HepG2 (cell line): ENCODE data around the gene ANKAR. TPM values are rescaled to one million over a fixed set of nuclear protein-coding genes. Genes with fewer than 3 reads are reported as not detected.

Source experiments
- ATAC-seq: fragments of 200-7000 bp; cut with Tn5 transposase; 3 replicates; pipeline ENCODE4 v1.9.1; 2020; ENCODE audit warnings: mild to moderate bottlenecking, moderate library complexity
- BruUV-seq: library from RNA; stranded (reverse); fragments of 400-500 nt; replicated peaks from 2 replicates; lab custom pipeline; 2021; lab: Mats Ljungman, UMichigan
- CTCF ChIA-PET: fragments of 300-600 bp; formaldehyde crosslinking; extraction: SDS; loops from one replicate; lab custom pipeline; 2021; ENCODE audit warnings: low total read pairs, inconsistent platforms, low intra/inter-chr PET ratio; lab: Yijun Ruan, JAX
- POLR2A ChIA-PET: fragments of 350-600 bp; sonication (Branson Sonifier 250); formaldehyde crosslinking; loops from one replicate; lab custom pipeline; 2020; ENCODE audit warnings: antibody characterized with exemption, inconsistent platforms; lab: Yijun Ruan, JAX
- DNase-seq: peaks from one replicate; pipeline ENCODE4 v3.0.0-alpha.2; 2015; ENCODE audit warnings: low spot score
- FAIRE-seq: peaks from 3 replicates; lab custom pipeline; 2011; peaks lifted over from hg19 to GRCh38; lab: Jason Lieb, UNC
- H2AFZ ChIP-seq: one replicate; pipeline ENCODE4 v1.6.1; 2011; ENCODE audit warnings: low read length, inconsistent platforms
- H3K27ac ChIP-seq: fragments of 300-600 bp; 3 replicates; pipeline ENCODE4 v1.8.0; 2011; ENCODE audit warnings: mixed run types, mild to moderate bottlenecking, mixed read lengths, low read length, inconsistent platforms; ENCODE audit not compliant: insufficient read depth; ENCODE audit errors: extremely low read length
- H3K27me3 ChIP-seq, 2 experiments: fragments of 200-600 bp in 1 of 2; 2 replicates in 1 of 2; 3 replicates in 1 of 2; pipeline versions ENCODE4 v1.6.0 to v1.8.0; 2011; ENCODE audit warnings: low read length in 2 of 2, mild to moderate bottlenecking in 2 of 2, moderate library complexity in 2 of 2, inconsistent platforms in 1 of 2; ENCODE audit not compliant: insufficient read depth in 2 of 2, control insufficient read depth in 1 of 2
- H3K36me3 ChIP-seq, 2 experiments: fragments of 200-600 bp in 1 of 2; replicated peaks in 1 of 2; 2 replicates in 1 of 2; 3 replicates in 1 of 2; pipeline versions ENCODE4 v1.5.1 to v1.8.0; 2011; ENCODE audit warnings: low read length in 2 of 2, inconsistent platforms in 1 of 2; ENCODE audit not compliant: insufficient read depth in 2 of 2, control insufficient read depth in 1 of 2
- H3K4me1 ChIP-seq: 2 replicates; pipeline ENCODE4 v1.5.1; 2012; ENCODE audit warnings: low read length, inconsistent platforms; ENCODE audit not compliant: insufficient read depth
- H3K4me2 ChIP-seq: 2 replicates; pipeline ENCODE4 v1.6.0; 2011; ENCODE audit warnings: low read depth, low read length, inconsistent platforms
- H3K4me3 ChIP-seq, 3 experiments: fragments of 200-600 bp in 1 of 3; sonication (generic), shearing (Covaris generic) in 1 of 3; replicated peaks in 1 of 3; 2 replicates each; pipeline ENCODE4 v1.5.1; 2011 to 2016; ENCODE audit warnings: low read length in 3 of 3, inconsistent platforms in 2 of 3, low read depth in 2 of 3, mild to moderate bottlenecking in 2 of 3, control low read depth in 1 of 3, mixed read lengths in 1 of 3; ENCODE audit not compliant: insufficient read depth in 1 of 3
- H3K79me2 ChIP-seq: one replicate; pipeline ENCODE4 v1.6.1; 2011; ENCODE audit warnings: low read length, inconsistent platforms; ENCODE audit not compliant: insufficient read depth
- H3K9ac ChIP-seq: 2 replicates; pipeline ENCODE4 v1.6.0; 2011; ENCODE audit warnings: mild to moderate bottlenecking, low read depth, low read length, inconsistent platforms; ENCODE audit not compliant: insufficient read depth
- H3K9me3 ChIP-seq: 2 replicates; pipeline ENCODE4 v1.5.1; 2012; ENCODE audit warnings: mild to moderate bottlenecking, low read length
- H4K20me1 ChIP-seq: 2 replicates; pipeline ENCODE4 v1.6.0; 2011; ENCODE audit warnings: inconsistent platforms, mild to moderate bottlenecking, low read length, moderate library complexity; ENCODE audit not compliant: insufficient read depth
- ATF1 ChIP-seq: IDR thresholded peaks from 2 replicates; pipeline ENCODE4 v1.6.1; 2016; ENCODE audit warnings: mild to moderate bottlenecking, control low read depth
- E2F1 ChIP-seq: sonication (generic); formaldehyde crosslinking; IDR thresholded peaks from 2 replicates; pipeline ENCODE4 v1.5.0; 2020; ENCODE audit warnings: missing genetic modification reagents
- GABPB1 ChIP-seq: IDR thresholded peaks from 2 replicates; pipeline ENCODE4 v1.6.1; 2016; ENCODE audit warnings: mild to moderate bottlenecking, missing genetic modification reagents, moderate library complexity, missing compliant biosample characterization
- SMAD1 ChIP-seq: sonication (generic); formaldehyde crosslinking; IDR thresholded peaks from 2 replicates; pipeline ENCODE4 v1.4.0; 2020; ENCODE audit warnings: missing genetic modification reagents, low read depth, mild to moderate bottlenecking, borderline replicate concordance
- ZNF138 ChIP-seq: sonication (generic); formaldehyde crosslinking; IDR thresholded peaks from 2 replicates; pipeline ENCODE4 v1.5.0; 2020; ENCODE audit warnings: mild to moderate bottlenecking, low read depth, missing genetic modification reagents
- ZNF143 ChIP-seq: sonication (generic); formaldehyde crosslinking; IDR thresholded peaks from 2 replicates; pipeline ENCODE4 v1.4.0; 2020; ENCODE audit warnings: missing genetic modification reagents
- ZNF180 ChIP-seq: sonication (generic); formaldehyde crosslinking; IDR thresholded peaks from 2 replicates; pipeline ENCODE4 v1.4.0; 2020; ENCODE audit warnings: low read depth, missing genetic modification reagents, borderline replicate concordance
- ZNF550 ChIP-seq: sonication (generic); formaldehyde crosslinking; IDR thresholded peaks from 2 replicates; pipeline ENCODE4 v1.4.0; 2020; ENCODE audit warnings: mild to moderate bottlenecking, missing genetic modification reagents, borderline replicate concordance
- ZNF589 ChIP-seq: sonication (generic); formaldehyde crosslinking; conservative IDR thresholded peaks from 2 replicates; pipeline ENCODE4 v1.8.0; 2022; ENCODE audit warnings: mild to moderate bottlenecking, moderate library complexity, missing genetic modification reagents
- ZNF788 ChIP-seq: sonication (generic); formaldehyde crosslinking; IDR thresholded peaks from 2 replicates; pipeline ENCODE4 v1.5.0; 2020; ENCODE audit warnings: mild to moderate bottlenecking, missing genetic modification reagents, borderline replicate concordance
- WGBS: methylation state at CpG from one replicate; pipeline ENCODE4 v1.1.6; 2017; ENCODE audit warnings: low lambda C conversion rate; 5-methylcytosine and 5-hydroxymethylcytosine counted together
- in situ Hi-C: cut with HindIII; loops from 2 replicates; pipeline ENCODE4 v1.10.0; 2017; ENCODE audit warnings: low pct_unique_long_range_greater_than_20kb; ENCODE audit not compliant: extremely low pct_ligation_motif_present
- intact Hi-C: fragments of 100-400 bp; cut with micrococcal nuclease; formaldehyde crosslinking; loops from one replicate; pipeline ENCODE4 v1.10.0; 2022; ENCODE audit not compliant: unreplicated experiment
- polyA plus RNA-seq, 8 experiments: library from polyadenylated mRNA; depleted of rRNA in 3 of 8; stranded (reverse) in 7 of 8; unstranded in 1 of 8; fragments of >200 nt; fragmentation: Illumina TruSeq in 4 of 8; extraction: Trizol in 4 of 8; gene quantifications; 2 replicates each; pipeline versions ENCODE4 v1.2.1 to v1.2.3, GENCODE V29; 2011 to 2016; ENCODE audit warnings: low read depth in 4 of 8, missing spikeins in 1 of 8, mixed read lengths in 1 of 8; ENCODE audit not compliant: insufficient read depth in 1 of 8
- total RNA-seq, 5 experiments: library from RNA; depleted of rRNA; stranded (reverse); fragments of >200 nt; fragmentation: Illumina TruSeq; extraction: Trizol; gene quantifications; 2 replicates each; pipeline ENCODE4 v1.2.3, GENCODE V29; 2016; ENCODE audit warnings: low read depth in 1 of 5
- TF ChIP-seq, protein P1 (sequence below): sonication (generic); formaldehyde crosslinking; IDR thresholded peaks from 2 replicates; pipeline ENCODE4 v1.4.0; 2020; ENCODE audit warnings: mild to moderate bottlenecking, missing genetic modification reagents

The ANKAR gene
- total and polyA plus RNA-seq, 2 of the 13 experiments (the other 11 are each of a cell fraction or from before 2014, with no cell fraction given) = 3.6 to 5.0 TPM

GRCh38 chr2:189683348-189683747 is 8.9 kb downstream of the ANKAR start (continued):
- TF ChIP-seq ZNF589 (CRISPR knock-in tag) (no peak), SMAD1 (no peak)
- TF ChIP-seq, all 625 proteins: peak for 0

GRCh38 chr2:189684811-189685210 is 10.3 kb downstream of the ANKAR start:
- TF ChIP-seq, protein P1, sequence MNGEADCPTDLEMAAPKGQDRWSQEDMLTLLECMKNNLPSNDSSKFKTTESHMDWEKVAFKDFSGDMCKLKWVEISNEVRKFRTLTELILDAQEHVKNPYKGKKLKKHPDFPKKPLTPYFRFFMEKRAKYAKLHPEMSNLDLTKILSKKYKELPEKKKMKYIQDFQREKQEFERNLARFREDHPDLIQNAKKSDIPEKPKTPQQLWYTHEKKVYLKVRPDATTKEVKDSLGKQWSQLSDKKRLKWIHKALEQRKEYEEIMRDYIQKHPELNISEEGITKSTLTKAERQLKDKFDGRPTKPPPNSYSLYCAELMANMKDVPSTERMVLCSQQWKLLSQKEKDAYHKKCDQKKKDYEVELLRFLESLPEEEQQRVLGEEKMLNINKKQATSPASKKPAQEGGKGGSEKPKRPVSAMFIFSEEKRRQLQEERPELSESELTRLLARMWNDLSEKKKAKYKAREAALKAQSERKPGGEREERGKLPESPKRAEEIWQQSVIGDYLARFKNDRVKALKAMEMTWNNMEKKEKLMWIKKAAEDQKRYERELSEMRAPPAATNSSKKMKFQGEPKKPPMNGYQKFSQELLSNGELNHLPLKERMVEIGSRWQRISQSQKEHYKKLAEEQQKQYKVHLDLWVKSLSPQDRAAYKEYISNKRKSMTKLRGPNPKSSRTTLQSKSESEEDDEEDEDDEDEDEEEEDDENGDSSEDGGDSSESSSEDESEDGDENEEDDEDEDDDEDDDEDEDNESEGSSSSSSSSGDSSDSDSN (CRISPR knock-in tag) = no peak
- TF ChIP-seq E2F1 (no peak), ATF1 (CRISPR knock-in tag) (no peak), ZNF180 (CRISPR knock-in tag) (no peak), ZNF143 (CRISPR knock-in tag) (no peak), ZNF550 (no peak), ZNF138 (CRISPR knock-in tag) (no peak), GABPB1 (no peak), ZNF788 (CRISPR knock-in tag) (no peak)
- TF ChIP-seq, all 625 proteins: peak for 0
- Histone ChIP-seq H3K9ac (no peak overlapping the region), H3K4me3 (no peak overlapping the region), H2AFZ (no peak overlapping the region), H3K27me3 (no peaks in the 10 kb centered on the region), H3K79me2 (no peaks in the 10 kb centered on the region), H3K27ac (no peak overlapping the region), H3K4me2 (no peak overlapping the region), H3K4me1 (no peaks in the 10 kb centered on the region), H3K36me3 (no peaks in the 10 kb centered on the region; a peak in 1 of 5 replicates), H3K9me3 (no peaks in the 10 kb centered on the region), H4K20me1 (no peaks in the 10 kb centered on the region)
- in situ Hi-C loops = no loop called here
- BruUV-seq = no TSS peak
- intact Hi-C loops = no loop called here
- ATAC-seq = no peak
- 93% methylated on average over 1 of the region's 1 CpG for whole genome bisulfite sequencing
- CTCF ChIA-PET = no interaction called here
- FAIRE-seq = no peak
- POLR2A ChIA-PET = interaction anchor here (1.2 kb wide), 1 partner anchor 10 kb away, joined by 4 read pairs; the partner anchor contains the start of gene ANKAR
- no peak for DNase-seq
